Chondrocyte (in vitro differentiated cells): ENCODE measurements around the gene TMEM121B. TPM values are rescaled to one million over a fixed set of nuclear protein-coding genes. Genes with fewer than 3 reads are reported as not detected.

ENCODE experiments used
- DNase-seq: peaks from one replicate; pipeline ENCODE4 v3.0.0; 2021; ENCODE audit warnings: mixed read lengths, low spot score
- H3K27ac Mint-ChIP-seq: one replicate; pipeline ENCODE4 v1.8.0; 2021; ENCODE audit warnings: mild to moderate bottlenecking, moderate library complexity, mixed read lengths; ENCODE audit not compliant: unreplicated experiment
- H3K27me3 Mint-ChIP-seq: 2 replicates; pipeline ENCODE4 v1.8.0; 2021; ENCODE audit warnings: low read depth, mixed read lengths
- H3K36me3 Mint-ChIP-seq: 2 replicates; pipeline ENCODE4 v1.8.0; 2021; ENCODE audit warnings: low read depth, mixed read lengths
- H3K4me1 Mint-ChIP-seq: 2 replicates; pipeline ENCODE4 v1.8.0; 2021; ENCODE audit warnings: low read depth, mild to moderate bottlenecking, mixed read lengths
- H3K4me3 Mint-ChIP-seq: one replicate; pipeline ENCODE4 v1.8.0; 2021; ENCODE audit warnings: mild to moderate bottlenecking, moderate library complexity, mixed read lengths; ENCODE audit not compliant: unreplicated experiment
- H3K9me3 Mint-ChIP-seq: 2 replicates; pipeline ENCODE4 v1.8.0; 2021; ENCODE audit warnings: low read depth, mixed read lengths
- CTCF ChIP-seq: fragments of 200-600 bp; sonication (generic); IDR thresholded peaks from 2 replicates; pipeline ENCODE4 v1.5.0; 2021; ENCODE audit warnings: antibody characterized with exemption, mild to moderate bottlenecking, moderate library complexity
- total RNA-seq: library from RNA; stranded (reverse); gene quantifications from 3 replicates; pipeline ENCODE4 v1.2.1, GENCODE V29; 2021

Gene TMEM121B
- total RNA-seq, 1 donor from 2014 or later = 0.87 TPM

DNA sequence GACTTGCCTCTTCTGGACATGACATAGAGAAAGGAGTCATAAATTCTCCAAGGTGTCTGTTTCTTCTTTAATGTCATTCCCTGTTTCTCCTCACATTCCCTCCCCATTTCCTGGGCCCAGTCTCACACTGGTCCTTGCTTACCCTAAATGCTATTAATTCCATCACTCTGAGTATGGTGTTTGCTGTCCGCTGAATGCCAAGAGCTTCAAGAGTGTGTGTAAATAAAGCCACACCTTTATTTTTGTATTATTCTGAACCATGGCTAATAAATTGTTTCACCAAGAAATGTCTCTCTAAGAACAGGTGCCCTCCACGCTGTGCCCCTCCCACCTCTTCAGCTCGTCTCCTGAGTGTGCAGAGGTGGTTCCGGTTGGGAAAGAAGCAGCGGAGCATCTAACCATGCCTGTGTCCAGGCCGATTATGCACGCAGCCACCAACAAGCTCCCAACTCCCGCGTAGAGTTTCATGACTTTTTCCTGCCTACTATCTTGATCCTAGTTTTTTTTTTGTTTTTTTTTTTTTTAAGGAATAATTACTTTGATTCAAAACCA, 8.6 kb downstream of the TMEM121B start:
- no peak overlapping the region for H3K27ac Mint-ChIP-seq
- H3K27me3 Mint-ChIP-seq = no peaks in the 10 kb centered on the region
- peak; percentile 39 for DNase-seq
- H3K4me3 Mint-ChIP-seq = no peak overlapping the region
- no peaks in the 10 kb centered on the region for H3K4me1 Mint-ChIP-seq
- TF ChIP-seq CTCF = no peak
- peaks cover 5% of the 10 kb centered on the region for H3K36me3 Mint-ChIP-seq
- H3K9me3 Mint-ChIP-seq = peaks cover 6% of the 10 kb centered on the region

DNA sequence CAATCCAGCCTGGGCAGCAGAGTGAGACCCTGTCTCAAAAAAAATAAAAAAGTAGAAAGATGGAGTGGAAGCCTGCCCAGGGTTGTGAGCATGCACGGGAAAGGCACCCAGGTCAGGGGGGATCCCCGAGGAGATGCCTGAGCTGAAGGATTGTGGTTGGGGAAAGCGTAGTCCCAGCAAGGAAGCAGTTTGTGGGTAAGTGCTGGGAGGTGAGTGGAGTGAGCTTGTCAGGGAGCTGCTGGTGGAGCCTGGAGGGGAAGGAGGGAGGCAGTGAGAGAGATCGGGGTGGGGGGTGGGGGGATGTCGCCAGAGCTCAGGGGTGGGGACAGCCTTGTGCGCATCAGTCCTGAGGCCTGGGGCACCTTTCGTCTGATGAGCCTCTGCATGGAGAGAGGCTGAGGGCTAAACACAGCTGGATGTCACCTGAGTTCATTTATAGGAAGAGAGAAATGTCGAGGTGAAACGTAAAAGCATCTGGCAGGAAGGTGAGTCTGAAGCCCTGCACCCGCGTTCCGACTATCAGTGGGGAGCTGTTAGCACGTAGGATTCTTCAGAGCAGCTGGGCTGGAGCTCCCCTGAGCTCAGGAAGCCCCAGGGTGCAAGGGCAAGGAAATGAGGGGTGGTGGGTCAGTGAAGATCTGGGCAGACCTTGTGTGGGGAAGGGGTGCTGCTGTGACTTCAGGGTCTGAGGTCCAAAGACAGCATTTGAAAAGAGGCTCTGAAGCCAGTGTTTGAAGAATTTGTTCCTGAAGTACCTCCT, 10.2 kb downstream of the TMEM121B start:
- H3K4me1 Mint-ChIP-seq = no peaks in the 10 kb centered on the region
- no peak overlapping the region for H3K4me3 Mint-ChIP-seq
- no peak for TF ChIP-seq CTCF
- DNase-seq = peak; percentile 50
- peaks cover 5% of the 10 kb centered on the region for H3K36me3 Mint-ChIP-seq
- H3K27ac Mint-ChIP-seq = no peak overlapping the region
- peaks cover 6% of the 10 kb centered on the region for H3K9me3 Mint-ChIP-seq
- no peaks in the 10 kb centered on the region for H3K27me3 Mint-ChIP-seq

- Mint-ChIP-seq H3K27me3 (no peaks in the 10 kb centered on the region), H3K4me3 (no peak overlapping the region), H3K9me3 (peaks cover 1% of the 10 kb centered on the region), H3K36me3 (peaks cover 7% of the 10 kb centered on the region), H3K27ac (no peak overlapping the region), H3K4me1 (no peaks in the 10 kb centered on the region)
- peak; percentile 51 for DNase-seq
- no peak for TF ChIP-seq CTCF
Observed at GRCh38 chr22:17109976-17110375, 11.2 kb downstream of the TMEM121B start.

- Mint-ChIP-seq H3K4me3 (no peak overlapping the region), H3K27me3 (no peaks in the 10 kb centered on the region), H3K4me1 (no peaks in the 10 kb centered on the region), H3K36me3 (peaks cover 8% of the 10 kb centered on the region), H3K9me3 (no peaks in the 10 kb centered on the region), H3K27ac (no peak overlapping the region)
- peak; percentile 80 for DNase-seq
- no peak for TF ChIP-seq CTCF
Observed at GRCh38 chr22:17109113-17109865, 11.9 kb downstream of the TMEM121B start.
